Measurements from ENCODE around the gene AGRP.
A peak's percentile ranks its signal among the peaks of the same experiment; 100 is the strongest.

AGRP gene

DNA sequence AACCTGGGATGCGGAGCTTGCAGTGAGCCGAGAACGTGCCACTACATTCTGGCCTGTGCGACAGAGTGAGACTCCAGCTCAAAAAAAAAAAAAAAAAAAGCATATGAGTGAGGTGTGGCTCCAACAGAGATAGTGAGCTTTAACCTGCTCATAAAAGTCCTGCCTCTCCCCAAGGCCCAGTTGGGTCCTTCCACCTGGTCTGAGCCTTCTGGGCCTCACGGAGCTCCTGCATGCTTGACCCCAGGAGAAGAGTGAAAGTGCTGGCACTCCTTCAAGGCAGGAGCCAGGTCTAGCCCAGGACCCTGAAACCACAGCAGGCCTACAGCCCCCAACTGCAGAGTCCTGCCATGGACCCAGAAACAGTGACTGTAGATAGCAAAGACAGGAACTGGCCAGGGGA, 34.8 kb downstream of the AGRP start:
- Histone ChIP-seq H3K4me1 (ENCODE audit: control insufficient read depth in 5 of 5, insufficient read depth in 5 of 5, low read length in 5 of 5) (peaks cover 24 to 80% (median 73%) of the 10 kb centered on the region in 5 donors), H3K36me3 (ENCODE audit: control insufficient read depth in 5 of 5, insufficient read depth in 5 of 5, low read length in 5 of 5) (peaks cover 0 to 69% (median 25%) of the 10 kb centered on the region in 5 donors), H3K27me3 (ENCODE audit: control insufficient read depth in 5 of 5, insufficient read depth in 4 of 5, low read length in 5 of 5) (no peaks in the 10 kb centered on the region), H3K4me3 (ENCODE audit: low read depth in 1 of 5, low read length in 5 of 5) (no peak overlapping the region), H3K9ac (ENCODE audit: low read length in 5 of 5) (no peak overlapping the region), H3K9me3 (ENCODE audit: control insufficient read depth in 5 of 5, low read length in 5 of 5) (no peaks in the 10 kb centered on the region), H3K27ac (ENCODE audit: low read depth, low read length) (no peak overlapping the region)

DNA sequence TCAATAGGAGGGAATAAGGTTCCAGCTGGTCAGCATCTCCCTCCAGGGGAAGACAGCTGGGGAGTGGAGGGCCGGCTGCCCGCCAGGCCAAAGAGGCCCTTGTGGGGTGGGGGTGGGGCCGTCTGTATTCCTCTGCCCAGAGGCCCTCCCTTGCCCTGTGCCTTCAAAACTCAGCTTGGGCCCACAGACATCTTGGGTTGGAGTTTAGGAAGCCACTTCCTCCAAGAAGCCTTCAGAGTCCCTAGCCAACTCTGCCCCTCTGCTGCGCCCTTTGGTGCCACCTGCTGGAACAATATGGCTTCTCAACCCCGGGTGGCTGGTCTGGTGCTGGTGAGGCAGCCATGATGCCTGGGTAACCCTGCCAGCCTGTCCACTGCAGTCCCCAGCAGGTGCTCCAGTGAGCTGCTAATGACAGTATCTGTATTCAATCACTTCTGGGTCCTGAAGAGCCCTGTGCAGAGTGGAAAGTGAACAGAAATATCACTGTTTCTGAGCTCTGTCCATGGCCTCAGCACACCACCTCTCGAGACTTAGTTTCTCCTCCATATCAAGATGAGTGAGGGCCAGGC, 35.8 kb downstream of the AGRP start:
- Histone ChIP-seq H3K36me3 (ENCODE audit: control insufficient read depth in 5 of 5, insufficient read depth in 5 of 5, low read length in 5 of 5) (peaks cover 0 to 69% (median 22%) of the 10 kb centered on the region in 5 donors), H3K4me1 (ENCODE audit: control insufficient read depth in 5 of 5, insufficient read depth in 5 of 5, low read length in 5 of 5) (peaks cover 28 to 90% (median 83%) of the 10 kb centered on the region in 5 donors), H3K4me3 (ENCODE audit: low read depth in 1 of 5, low read length in 5 of 5) (no peak overlapping the region), H3K9me3 (ENCODE audit: control insufficient read depth in 5 of 5, low read length in 5 of 5) (no peaks in the 10 kb centered on the region), H3K9ac (ENCODE audit: low read length in 5 of 5) (peak overlapping the region in 3 of 5 donors; percentile 45 to 57 (median 53)), H3K27me3 (ENCODE audit: control insufficient read depth in 5 of 5, insufficient read depth in 4 of 5, low read length in 5 of 5) (no peaks in the 10 kb centered on the region), H3K27ac (ENCODE audit: low read depth, low read length) (no peak overlapping the region)

DNA sequence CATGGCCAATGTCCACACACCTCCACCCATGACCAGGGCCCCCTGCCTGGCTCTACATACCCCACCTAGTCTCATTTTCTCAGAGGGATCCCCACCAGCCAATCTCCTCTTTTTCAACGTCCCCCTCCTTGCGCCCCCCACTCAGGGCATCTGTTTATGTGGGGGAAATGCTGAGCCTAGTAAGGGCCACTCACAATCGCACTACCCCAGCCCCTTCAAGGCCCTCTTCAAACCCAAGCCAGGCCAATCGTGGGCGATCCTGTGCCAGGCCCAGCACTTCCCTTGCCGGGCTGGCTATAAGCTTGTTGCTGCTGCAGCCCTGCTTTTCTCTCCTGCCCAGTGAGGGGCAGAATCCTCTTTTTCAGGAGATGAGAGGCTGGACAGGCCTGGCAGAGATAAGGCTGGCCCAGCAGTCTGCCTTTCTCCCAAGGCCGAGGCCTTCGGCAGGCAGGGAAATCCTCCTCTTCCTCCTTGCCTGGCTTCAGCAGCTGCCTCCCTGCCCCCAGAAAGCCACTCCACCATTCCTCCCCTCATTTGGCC, 36.3 kb downstream of the AGRP start:
- Histone ChIP-seq H3K9ac (ENCODE audit: low read length in 5 of 5) (peak overlapping the region in 4 of 5 donors; percentile 14 to 57 (median 49)), H3K27ac (ENCODE audit: low read depth, low read length) (no peak overlapping the region)

DNA sequence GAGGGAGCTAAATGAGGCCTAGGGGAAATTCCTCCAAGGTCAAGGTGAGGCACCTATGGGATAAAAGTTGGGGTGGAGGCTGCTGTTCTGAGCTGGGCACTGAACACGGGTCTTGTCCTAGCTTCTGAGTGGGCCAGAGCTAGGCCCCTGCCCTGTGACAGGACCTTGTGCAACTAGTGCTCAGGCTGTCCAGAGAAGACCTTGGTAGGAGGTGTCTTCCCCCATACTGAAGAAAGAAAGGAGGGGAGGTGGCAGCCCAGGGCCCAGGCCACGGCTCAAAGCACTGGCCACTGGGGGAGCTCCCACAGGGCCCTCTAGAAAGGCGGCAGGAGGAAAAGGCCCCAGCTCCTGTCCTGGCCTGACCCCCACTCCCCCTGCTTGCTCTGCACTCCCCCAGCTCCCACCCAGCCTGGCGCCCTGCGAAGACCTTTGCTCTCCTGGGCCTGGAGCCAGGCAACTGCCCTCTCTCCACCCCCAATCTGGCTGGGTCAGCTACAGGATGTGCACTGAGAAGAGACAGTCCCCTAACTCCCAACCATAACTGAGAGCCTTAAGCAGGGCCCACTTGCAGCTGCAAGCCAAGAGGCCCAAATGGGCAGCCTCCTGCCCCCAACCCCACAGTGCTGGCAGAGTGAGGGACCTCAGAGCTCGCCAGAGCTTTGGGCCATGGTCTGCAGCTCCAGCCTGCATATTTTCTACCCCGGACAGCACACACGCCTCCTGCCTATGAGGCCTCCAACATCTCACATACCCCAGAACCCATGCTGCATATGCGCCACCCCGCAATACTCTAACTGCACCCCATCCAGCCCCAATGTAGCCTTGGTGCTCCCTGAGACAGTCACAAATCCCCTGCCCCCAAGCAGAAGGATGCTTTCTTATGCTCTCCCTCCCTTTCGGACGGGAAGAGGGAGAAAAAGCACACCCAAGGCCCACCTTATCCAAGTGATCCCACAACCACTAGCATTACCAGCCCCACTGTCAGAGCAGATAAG, 37.1 kb downstream of the AGRP start:
- H3K4me1 ChIP-seq (ENCODE audit: control insufficient read depth in 5 of 5, insufficient read depth in 5 of 5, low read length in 5 of 5) = peaks cover 26 to 93% (median 80%) of the 10 kb centered on the region in 5 donors
- peak overlapping the region in 4 of 5 donors; percentile 14 to 57 (median 40) for H3K9ac ChIP-seq (ENCODE audit: low read length in 5 of 5)
- H3K9me3 ChIP-seq (ENCODE audit: control insufficient read depth in 5 of 5, low read length in 5 of 5) = no peaks in the 10 kb centered on the region
- H3K27ac ChIP-seq (ENCODE audit: low read depth, low read length) = no peak overlapping the region
- no peaks in the 10 kb centered on the region for H3K27me3 ChIP-seq (ENCODE audit: control insufficient read depth in 5 of 5, insufficient read depth in 4 of 5, low read length in 5 of 5)
- peaks cover 0 to 68% (median 14%) of the 10 kb centered on the region in 5 donors for H3K36me3 ChIP-seq (ENCODE audit: control insufficient read depth in 5 of 5, insufficient read depth in 5 of 5, low read length in 5 of 5)
- no peak overlapping the region for H3K4me3 ChIP-seq (ENCODE audit: low read depth in 1 of 5, low read length in 5 of 5)

More for the DNA sequence above, 36.3 kb downstream of the AGRP start:
- Histone ChIP-seq H3K9me3 (ENCODE audit: control insufficient read depth in 5 of 5, low read length in 5 of 5) (no peaks in the 10 kb centered on the region), H3K27me3 (ENCODE audit: control insufficient read depth in 5 of 5, insufficient read depth in 4 of 5, low read length in 5 of 5) (no peaks in the 10 kb centered on the region), H3K36me3 (ENCODE audit: control insufficient read depth in 5 of 5, insufficient read depth in 5 of 5, low read length in 5 of 5) (peaks cover 0 to 68% (median 18%) of the 10 kb centered on the region in 5 donors), H3K4me3 (ENCODE audit: low read depth in 1 of 5, low read length in 5 of 5) (no peak overlapping the region), H3K4me1 (ENCODE audit: control insufficient read depth in 5 of 5, insufficient read depth in 5 of 5, low read length in 5 of 5) (peaks cover 28 to 93% (median 85%) of the 10 kb centered on the region in 5 donors)

DNA sequence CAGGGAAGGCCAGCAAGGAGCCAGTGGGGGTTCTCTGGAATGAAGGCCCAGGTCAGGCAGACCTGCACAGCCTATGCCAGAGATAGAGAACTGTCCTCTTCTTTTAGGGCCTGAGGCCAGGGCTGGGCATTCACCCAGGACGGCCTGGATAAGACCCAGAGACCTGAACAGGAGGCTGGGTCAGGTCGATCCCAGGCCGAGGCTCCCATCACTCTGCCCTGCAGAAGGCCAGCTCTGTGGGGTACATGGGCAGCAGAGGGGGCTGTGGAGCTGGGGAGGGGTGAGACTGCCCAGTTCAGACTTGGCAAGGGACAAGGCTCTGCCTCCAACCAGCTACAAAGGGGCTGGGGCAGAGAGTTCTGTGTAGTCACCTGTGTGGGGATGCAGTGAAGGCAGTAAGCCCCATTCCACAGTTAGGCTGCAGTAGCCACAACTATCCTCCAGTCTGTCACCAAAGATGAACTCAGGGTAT, 37.9 kb downstream of the AGRP start:
- Histone ChIP-seq H3K4me1 (ENCODE audit: control insufficient read depth in 5 of 5, insufficient read depth in 5 of 5, low read length in 5 of 5) (peaks cover 26 to 86% (median 73%) of the 10 kb centered on the region in 5 donors), H3K36me3 (ENCODE audit: control insufficient read depth in 5 of 5, insufficient read depth in 5 of 5, low read length in 5 of 5) (peaks cover 0 to 68% (median 20%) of the 10 kb centered on the region in 5 donors), H3K4me3 (ENCODE audit: low read depth in 1 of 5, low read length in 5 of 5) (no peak overlapping the region), H3K27me3 (ENCODE audit: control insufficient read depth in 5 of 5, insufficient read depth in 4 of 5, low read length in 5 of 5) (no peaks in the 10 kb centered on the region), H3K9me3 (ENCODE audit: control insufficient read depth in 5 of 5, low read length in 5 of 5) (no peaks in the 10 kb centered on the region), H3K27ac (ENCODE audit: low read depth, low read length) (no peak overlapping the region), H3K9ac (ENCODE audit: low read length in 5 of 5) (peak overlapping the region in 2 of 5 donors; percentile 28 to 57)

DNA sequence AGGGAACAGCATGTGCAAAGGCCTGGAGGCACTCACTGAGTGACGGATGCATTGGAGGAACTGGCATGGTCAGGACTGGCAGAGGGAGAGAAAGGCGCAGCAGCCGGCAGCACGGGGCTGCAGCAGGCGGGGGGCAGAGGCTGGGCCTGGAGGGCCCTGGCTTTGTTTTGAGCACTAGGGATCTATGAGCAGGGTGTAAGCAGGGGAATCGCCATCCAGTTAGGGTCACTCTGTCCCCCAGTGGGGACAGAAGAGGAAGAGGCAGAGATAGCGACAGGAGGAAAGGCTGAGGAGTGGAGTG, 38.3 kb downstream of the AGRP start:
- peaks cover 26 to 82% (median 69%) of the 10 kb centered on the region in 5 donors for H3K4me1 ChIP-seq (ENCODE audit: control insufficient read depth in 5 of 5, insufficient read depth in 5 of 5, low read length in 5 of 5)

DNA sequence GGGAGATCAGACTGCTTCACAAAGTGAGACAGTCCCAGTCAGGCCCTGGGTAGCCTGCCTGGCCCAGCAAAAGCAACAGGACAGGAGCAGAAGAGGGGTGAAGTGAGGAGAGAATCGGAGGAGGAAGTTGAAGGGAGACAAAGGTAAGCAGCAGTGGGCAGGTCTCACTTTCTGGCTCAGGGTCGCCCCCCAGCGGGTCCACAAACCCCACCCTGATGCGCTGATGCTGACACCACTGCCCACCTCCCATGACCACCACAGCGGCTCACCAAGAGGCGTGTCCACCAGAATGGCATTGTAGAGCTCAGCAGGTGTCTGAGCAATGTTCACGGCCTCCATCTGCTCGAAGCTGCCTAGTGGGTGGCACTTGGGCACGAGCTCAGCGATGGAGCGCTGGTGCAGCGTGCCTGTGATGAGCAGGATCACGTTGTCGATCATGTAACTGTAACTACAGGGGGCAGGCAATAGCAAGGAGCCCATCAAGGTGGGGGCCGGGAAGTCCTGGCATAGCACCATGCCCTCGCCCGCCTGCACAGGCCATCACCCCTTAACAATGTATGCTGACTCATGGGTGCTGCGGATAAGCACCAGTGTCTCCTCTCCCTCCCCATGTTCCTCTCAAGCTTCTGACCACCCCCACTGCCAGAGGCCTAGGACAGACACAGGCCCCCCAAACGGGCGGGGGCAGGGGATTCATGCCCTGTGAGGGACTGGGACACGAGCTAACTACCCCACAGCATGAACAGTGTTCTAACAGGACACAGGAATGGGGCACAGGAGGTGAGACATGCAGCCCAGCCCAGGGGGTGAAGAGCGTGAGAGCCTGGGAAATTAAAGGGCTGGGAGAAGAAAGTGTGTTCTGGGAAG, 38.9 kb downstream of the AGRP start:
- Histone ChIP-seq H3K27ac (ENCODE audit: low read depth, low read length) (no peak overlapping the region), H3K36me3 (ENCODE audit: control insufficient read depth in 5 of 5, insufficient read depth in 5 of 5, low read length in 5 of 5) (peaks cover 0 to 67% (median 27%) of the 10 kb centered on the region in 5 donors), H3K4me1 (ENCODE audit: control insufficient read depth in 5 of 5, insufficient read depth in 5 of 5, low read length in 5 of 5) (peaks cover 26 to 76% (median 63%) of the 10 kb centered on the region in 5 donors), H3K9me3 (ENCODE audit: control insufficient read depth in 5 of 5, low read length in 5 of 5) (no peaks in the 10 kb centered on the region), H3K4me3 (ENCODE audit: low read depth in 1 of 5, low read length in 5 of 5) (no peak overlapping the region), H3K27me3 (ENCODE audit: control insufficient read depth in 5 of 5, insufficient read depth in 4 of 5, low read length in 5 of 5) (no peaks in the 10 kb centered on the region), H3K9ac (ENCODE audit: low read length in 5 of 5) (no peak overlapping the region)

More for the DNA sequence above, 38.3 kb downstream of the AGRP start:
- Histone ChIP-seq H3K27ac (ENCODE audit: low read depth, low read length) (no peak overlapping the region), H3K4me3 (ENCODE audit: low read depth in 1 of 5, low read length in 5 of 5) (no peak overlapping the region), H3K9ac (ENCODE audit: low read length in 5 of 5) (peak overlapping the region in 1 of 5 donors; percentile 28), H3K27me3 (ENCODE audit: control insufficient read depth in 5 of 5, insufficient read depth in 4 of 5, low read length in 5 of 5) (no peaks in the 10 kb centered on the region), H3K9me3 (ENCODE audit: control insufficient read depth in 5 of 5, low read length in 5 of 5) (no peaks in the 10 kb centered on the region), H3K36me3 (ENCODE audit: control insufficient read depth in 5 of 5, insufficient read depth in 5 of 5, low read length in 5 of 5) (peaks cover 0 to 68% (median 23%) of the 10 kb centered on the region in 5 donors)

DNA sequence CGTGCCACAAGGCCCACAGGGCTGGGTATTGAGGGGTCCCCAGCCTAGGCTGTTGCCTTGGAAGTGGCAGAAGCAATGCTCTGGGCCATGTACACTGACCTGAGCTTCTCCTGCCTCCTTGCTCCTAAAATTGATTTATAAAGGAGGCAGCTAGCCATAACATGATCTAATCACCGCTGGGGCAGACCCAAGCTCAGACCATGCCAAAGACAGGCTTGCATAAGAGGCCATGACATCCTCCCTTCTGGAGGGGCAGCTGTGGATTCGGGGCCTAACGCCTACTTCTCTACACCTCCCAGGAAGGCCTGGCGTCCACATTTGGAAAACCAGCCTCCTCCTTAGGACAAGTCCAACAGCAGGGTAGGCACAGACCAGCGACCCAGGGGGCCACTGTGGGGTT, 40.1 kb downstream of the AGRP start:
- no peak overlapping the region for H3K27ac ChIP-seq (ENCODE audit: low read depth, low read length)
- peaks cover 22 to 69% (median 59%) of the 10 kb centered on the region in 5 donors for H3K4me1 ChIP-seq (ENCODE audit: control insufficient read depth in 5 of 5, insufficient read depth in 5 of 5, low read length in 5 of 5)
- H3K36me3 ChIP-seq (ENCODE audit: control insufficient read depth in 5 of 5, insufficient read depth in 5 of 5, low read length in 5 of 5) = peaks cover 0 to 77% (median 39%) of the 10 kb centered on the region in 5 donors
- H3K9me3 ChIP-seq (ENCODE audit: control insufficient read depth in 5 of 5, low read length in 5 of 5) = no peaks in the 10 kb centered on the region
- H3K9ac ChIP-seq (ENCODE audit: low read length in 5 of 5) = no peak overlapping the region
- no peak overlapping the region for H3K4me3 ChIP-seq (ENCODE audit: low read depth in 1 of 5, low read length in 5 of 5)
- H3K27me3 ChIP-seq (ENCODE audit: control insufficient read depth in 5 of 5, insufficient read depth in 4 of 5, low read length in 5 of 5) = no peaks in the 10 kb centered on the region

DNA sequence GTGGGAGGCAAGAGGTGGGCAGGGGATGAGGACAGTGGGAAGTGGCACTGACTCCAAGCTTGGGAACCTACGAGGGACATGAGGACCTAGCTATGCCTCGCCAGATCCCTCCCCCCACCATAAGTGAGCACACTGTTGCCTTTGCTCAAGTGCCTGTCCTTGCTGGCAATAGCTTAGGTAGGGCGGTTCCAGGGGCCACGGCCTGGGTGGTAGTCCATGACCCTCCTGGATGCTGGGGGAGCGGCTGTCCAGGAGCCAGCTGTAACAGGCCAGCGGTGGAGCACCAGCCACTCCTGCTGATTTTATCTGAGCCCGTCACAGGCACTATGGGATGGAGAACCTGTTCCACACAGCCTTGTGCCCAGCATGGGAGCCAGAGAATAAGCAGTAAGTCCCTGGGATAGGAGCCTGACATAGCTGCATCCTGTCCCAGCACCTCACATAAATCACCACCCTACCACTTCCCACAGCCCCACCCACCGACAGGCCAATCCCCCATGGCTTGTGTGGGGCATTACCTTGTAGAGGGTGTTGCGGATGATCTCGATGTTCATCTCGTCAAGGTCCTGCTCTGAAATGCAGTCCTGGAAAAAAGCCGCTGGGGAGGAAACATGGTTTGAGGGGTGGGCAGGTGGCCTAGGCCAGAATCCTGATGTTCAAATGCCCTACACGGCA, 40.6 kb downstream of the AGRP start:
- no peak overlapping the region for H3K9ac ChIP-seq (ENCODE audit: low read length in 5 of 5)
- H3K4me3 ChIP-seq (ENCODE audit: low read depth in 1 of 5, low read length in 5 of 5) = no peak overlapping the region
- H3K36me3 ChIP-seq (ENCODE audit: control insufficient read depth in 5 of 5, insufficient read depth in 5 of 5, low read length in 5 of 5) = peaks cover 0 to 80% (median 44%) of the 10 kb centered on the region in 5 donors
- H3K27ac ChIP-seq (ENCODE audit: low read depth, low read length) = no peak overlapping the region
- no peaks in the 10 kb centered on the region for H3K9me3 ChIP-seq (ENCODE audit: control insufficient read depth in 5 of 5, low read length in 5 of 5)
- H3K4me1 ChIP-seq (ENCODE audit: control insufficient read depth in 5 of 5, insufficient read depth in 5 of 5, low read length in 5 of 5) = peaks cover 22 to 66% (median 56%) of the 10 kb centered on the region in 5 donors
- H3K27me3 ChIP-seq (ENCODE audit: control insufficient read depth in 5 of 5, insufficient read depth in 4 of 5, low read length in 5 of 5) = no peaks in the 10 kb centered on the region

All from subcutaneous abdominal adipose tissue (tissue), 5 donors.